Measurements from ENCODE around the gene DCBLD1.

DNA sequence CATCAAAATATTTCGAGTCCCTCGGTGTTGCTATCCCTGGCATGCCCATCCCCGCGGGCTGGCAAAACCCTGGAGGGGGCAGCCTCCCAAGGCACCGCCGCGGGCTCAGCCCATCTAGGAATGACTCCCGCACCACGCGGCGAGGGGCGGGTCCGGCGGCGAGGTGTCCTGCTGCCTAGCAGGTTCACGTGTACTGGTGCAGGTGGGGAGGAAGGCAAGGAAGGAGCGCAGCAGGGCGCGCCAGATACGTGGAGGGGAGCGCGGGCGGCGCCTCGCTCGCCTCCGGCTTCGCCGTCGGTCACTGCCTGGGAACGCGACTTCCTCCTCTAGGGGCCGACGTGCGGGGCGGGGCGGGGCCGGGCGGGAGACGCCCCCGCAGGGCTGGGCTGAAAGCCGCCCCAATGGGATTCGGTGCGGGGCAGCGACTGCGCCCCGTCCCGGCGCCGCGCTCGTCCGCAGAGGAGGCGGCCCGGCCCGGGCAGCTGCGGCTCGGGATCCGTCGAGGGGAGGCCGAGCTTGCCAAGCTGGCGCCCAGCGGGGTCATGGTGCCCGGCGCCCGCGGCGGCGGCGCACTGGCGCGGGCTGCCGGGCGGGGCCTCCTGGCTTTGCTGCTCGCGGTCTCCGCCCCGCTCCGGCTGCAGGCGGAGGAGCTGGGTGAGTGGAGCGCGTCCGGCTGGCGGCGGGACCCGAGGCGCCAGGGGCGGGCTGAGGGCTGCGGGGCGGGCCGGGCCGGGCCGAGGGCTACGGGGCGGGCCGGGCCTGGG is at the start of gene DCBLD1:
- TF ChIP-seq, protein P1, sequence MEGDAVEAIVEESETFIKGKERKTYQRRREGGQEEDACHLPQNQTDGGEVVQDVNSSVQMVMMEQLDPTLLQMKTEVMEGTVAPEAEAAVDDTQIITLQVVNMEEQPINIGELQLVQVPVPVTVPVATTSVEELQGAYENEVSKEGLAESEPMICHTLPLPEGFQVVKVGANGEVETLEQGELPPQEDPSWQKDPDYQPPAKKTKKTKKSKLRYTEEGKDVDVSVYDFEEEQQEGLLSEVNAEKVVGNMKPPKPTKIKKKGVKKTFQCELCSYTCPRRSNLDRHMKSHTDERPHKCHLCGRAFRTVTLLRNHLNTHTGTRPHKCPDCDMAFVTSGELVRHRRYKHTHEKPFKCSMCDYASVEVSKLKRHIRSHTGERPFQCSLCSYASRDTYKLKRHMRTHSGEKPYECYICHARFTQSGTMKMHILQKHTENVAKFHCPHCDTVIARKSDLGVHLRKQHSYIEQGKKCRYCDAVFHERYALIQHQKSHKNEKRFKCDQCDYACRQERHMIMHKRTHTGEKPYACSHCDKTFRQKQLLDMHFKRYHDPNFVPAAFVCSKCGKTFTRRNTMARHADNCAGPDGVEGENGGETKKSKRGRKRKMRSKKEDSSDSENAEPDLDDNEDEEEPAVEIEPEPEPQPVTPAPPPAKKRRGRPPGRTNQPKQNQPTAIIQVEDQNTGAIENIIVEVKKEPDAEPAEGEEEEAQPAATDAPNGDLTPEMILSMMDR (conservative IDR thresholded peaks at IDR 0.05; ENCODE audit: low read depth, low read length): no peak
- TF ChIP-seq EZH2 (IDR thresholded peaks at IDR 0.05; ENCODE audit: borderline replicate concordance, low read depth, low read length, poor library complexity, severe bottlenecking): peak; percentile 76

Measured in A673 (cell line).